Testis (tissue), 3 donors: ENCODE data around the gene LRP1B. TPM values are rescaled to one million over a fixed set of nuclear protein-coding genes. Genes with fewer than 3 reads are reported as not detected.

Experiments used
- DNase-seq: peaks from one replicate; pipeline ENCODE4 v3.0.0-alpha.2; 2019
- H3K27ac ChIP-seq, 2 donors: fragments of 200-600 bp; sonication (generic); one replicate each; pipeline ENCODE4 v1.5.1; 2019
- H3K27me3 ChIP-seq: fragments of 200-600 bp; sonication (generic); one replicate; pipeline ENCODE4 v1.5.1; 2019
- H3K36me3 ChIP-seq: fragments of 200-600 bp; sonication (generic); one replicate; pipeline ENCODE4 v1.5.1; 2017; ENCODE audit warnings: low read depth; ENCODE audit errors: missing control alignments
- H3K4me1 ChIP-seq: fragments of 200-600 bp; sonication (generic); one replicate; pipeline ENCODE4 v1.5.1; 2019
- H3K4me3 ChIP-seq, 2 donors: fragments of 200-600 bp; sonication (generic); one replicate each; pipeline ENCODE4 v1.5.1; 2017 to 2019
- H3K9me3 ChIP-seq: fragments of 200-600 bp; sonication (generic); one replicate; pipeline ENCODE4 v1.5.1; 2017
- POLR2A ChIP-seq: fragments of 450-650 bp; IDR thresholded peaks from one replicate; pipeline ENCODE4 v1.6.1; 2017; ENCODE audit warnings: antibody characterized with exemption, mild to moderate bottlenecking, moderate library complexity
- WGBS, 2 donors: methylation state at CpG; one replicate each; pipeline ENCODE4 v1.1.5; 2018; 5-methylcytosine and 5-hydroxymethylcytosine counted together
- intact Hi-C: fragments of 100-400 bp; cut with DNase I; formaldehyde crosslinking; loops from one replicate; pipeline ENCODE4 v1.15.1; 2023; ENCODE audit warnings: low total_unique reads
- polyA plus RNA-seq: library from polyadenylated mRNA; stranded (reverse); fragments of 350-450 nt; fragmentation: Illumina TruSeq; extraction: RNeasy Lipid Tissue Mini Kit (QIAGEN cat#74804); gene quantifications from one replicate; pipeline ENCODE4 v1.2.3, GENCODE V29; 2014; ENCODE audit warnings: low read depth, low replicate concordance; ENCODE audit not compliant: insufficient read depth
- total RNA-seq, 2 donors: library from RNA; depleted of rRNA; stranded (reverse); fragments of >200 nt; gene quantifications; one replicate each; pipeline ENCODE4 v1.2.3, GENCODE V29; 2016
- TF ChIP-seq, protein P1 (sequence below), 3 experiments: fragments of 450-650 bp in 2 of 3; fragments of 200-600 bp in 1 of 3; sonication (generic) in 1 of 3; IDR thresholded peaks; one replicate each; pipeline ENCODE4 v1.5.1; 2016 to 2019; ENCODE audit warnings: antibody characterized with exemption in 3 of 3, mild to moderate bottlenecking in 2 of 3, moderate library complexity in 1 of 3

Gene LRP1B
- total and polyA plus RNA-seq, 3 donors from 2014 or later: 0.79 to 1.9 (median 0.84) TPM

DNA sequence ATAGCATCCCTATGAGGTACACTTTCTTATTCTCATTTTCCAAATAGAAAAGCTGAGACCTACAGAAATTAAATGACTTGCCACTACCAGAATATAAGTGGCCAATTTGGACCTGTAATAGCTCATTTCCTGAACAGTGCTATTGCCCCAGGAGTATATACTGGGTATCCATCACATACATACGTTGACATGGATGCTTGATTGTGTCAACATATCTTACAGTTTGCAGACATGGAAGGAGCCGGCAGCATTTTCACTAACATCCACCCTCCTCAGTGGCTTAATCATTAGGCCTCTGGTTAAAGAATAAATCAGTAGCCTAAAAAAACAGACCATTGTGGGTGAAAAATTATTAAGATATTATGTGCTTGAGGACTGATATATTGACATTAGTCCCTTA is 829.3 kb downstream of the LRP1B start:
- Histone ChIP-seq H3K36me3 (no peaks in the 10 kb centered on the region), H3K27me3 (no peaks in the 10 kb centered on the region), H3K4me3 (no peak overlapping the region), H3K4me1 (no peaks in the 10 kb centered on the region), H3K27ac (no peak overlapping the region), H3K9me3 (no peaks in the 10 kb centered on the region)
- no peak for TF ChIP-seq POLR2A
- TF ChIP-seq, protein P1, sequence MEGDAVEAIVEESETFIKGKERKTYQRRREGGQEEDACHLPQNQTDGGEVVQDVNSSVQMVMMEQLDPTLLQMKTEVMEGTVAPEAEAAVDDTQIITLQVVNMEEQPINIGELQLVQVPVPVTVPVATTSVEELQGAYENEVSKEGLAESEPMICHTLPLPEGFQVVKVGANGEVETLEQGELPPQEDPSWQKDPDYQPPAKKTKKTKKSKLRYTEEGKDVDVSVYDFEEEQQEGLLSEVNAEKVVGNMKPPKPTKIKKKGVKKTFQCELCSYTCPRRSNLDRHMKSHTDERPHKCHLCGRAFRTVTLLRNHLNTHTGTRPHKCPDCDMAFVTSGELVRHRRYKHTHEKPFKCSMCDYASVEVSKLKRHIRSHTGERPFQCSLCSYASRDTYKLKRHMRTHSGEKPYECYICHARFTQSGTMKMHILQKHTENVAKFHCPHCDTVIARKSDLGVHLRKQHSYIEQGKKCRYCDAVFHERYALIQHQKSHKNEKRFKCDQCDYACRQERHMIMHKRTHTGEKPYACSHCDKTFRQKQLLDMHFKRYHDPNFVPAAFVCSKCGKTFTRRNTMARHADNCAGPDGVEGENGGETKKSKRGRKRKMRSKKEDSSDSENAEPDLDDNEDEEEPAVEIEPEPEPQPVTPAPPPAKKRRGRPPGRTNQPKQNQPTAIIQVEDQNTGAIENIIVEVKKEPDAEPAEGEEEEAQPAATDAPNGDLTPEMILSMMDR (IDR thresholded peaks at IDR 0.05): no peak
- no peak for DNase-seq
- 92 to 93% methylated on average over 2 of the region's 2 CpGs for WGBS, 2 donors
- intact Hi-C loops: no loop called here

DNA sequence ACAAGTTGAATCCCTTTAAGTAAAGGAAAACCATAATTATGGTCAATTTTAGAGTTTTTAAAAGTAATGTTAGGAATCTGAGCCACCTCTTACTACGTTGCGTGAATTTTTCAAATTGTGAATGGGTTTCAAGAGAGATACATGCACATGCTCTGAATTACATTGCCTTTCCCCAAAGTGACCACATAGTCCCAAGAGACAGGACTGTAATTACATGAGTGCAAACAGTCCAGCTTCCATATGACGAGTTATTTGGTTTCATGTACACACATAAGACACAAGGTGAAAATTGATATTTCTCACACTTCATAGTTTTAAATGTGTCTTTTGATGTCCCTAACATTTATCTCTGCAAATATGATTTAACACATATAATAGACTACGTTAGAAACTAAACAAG is 850.8 kb downstream of the LRP1B start:
- Histone ChIP-seq H3K27ac (no peak overlapping the region), H3K4me1 (no peaks in the 10 kb centered on the region), H3K27me3 (no peaks in the 10 kb centered on the region), H3K4me3 (no peak overlapping the region), H3K36me3 (no peaks in the 10 kb centered on the region), H3K9me3 (no peaks in the 10 kb centered on the region)
- TF ChIP-seq, protein P1 (IDR thresholded peaks at IDR 0.05): no peak
- TF ChIP-seq POLR2A: no peak
- no peak for DNase-seq
- 89 to 97% methylated on average over 4 of the region's 4 CpGs for WGBS, 2 donors
- intact Hi-C loops: no loop called here

DNA sequence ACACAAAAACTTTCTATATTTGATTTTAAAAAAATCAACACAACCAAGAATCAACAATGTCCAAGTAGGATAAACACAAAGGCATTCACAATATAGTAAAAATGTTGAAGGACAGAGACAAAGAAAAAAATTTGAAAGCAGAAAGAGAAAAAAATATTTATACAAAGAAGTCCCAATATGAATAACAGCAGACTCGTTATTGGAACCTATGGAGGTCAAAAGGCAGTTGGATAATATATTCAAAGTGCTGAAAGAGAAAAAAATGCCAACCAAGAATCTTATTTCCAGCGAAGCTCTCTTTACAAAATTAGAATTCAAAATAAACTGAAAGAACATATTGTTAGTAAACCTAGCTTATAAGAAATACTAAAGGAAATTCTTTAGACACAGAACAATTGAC is 859.5 kb downstream of the LRP1B start:
- Histone ChIP-seq H3K4me3 (no peak overlapping the region), H3K9me3 (no peaks in the 10 kb centered on the region), H3K27me3 (no peaks in the 10 kb centered on the region), H3K36me3 (no peaks in the 10 kb centered on the region), H3K4me1 (no peaks in the 10 kb centered on the region), H3K27ac (no peak overlapping the region)
- 86 to 87% methylated on average over 2 of the region's 2 CpGs for WGBS, 2 donors
- intact Hi-C loops: no loop called here
- no peak for DNase-seq
- TF ChIP-seq, protein P1 (IDR thresholded peaks at IDR 0.05): no peak
- TF ChIP-seq POLR2A: no peak

DNA sequence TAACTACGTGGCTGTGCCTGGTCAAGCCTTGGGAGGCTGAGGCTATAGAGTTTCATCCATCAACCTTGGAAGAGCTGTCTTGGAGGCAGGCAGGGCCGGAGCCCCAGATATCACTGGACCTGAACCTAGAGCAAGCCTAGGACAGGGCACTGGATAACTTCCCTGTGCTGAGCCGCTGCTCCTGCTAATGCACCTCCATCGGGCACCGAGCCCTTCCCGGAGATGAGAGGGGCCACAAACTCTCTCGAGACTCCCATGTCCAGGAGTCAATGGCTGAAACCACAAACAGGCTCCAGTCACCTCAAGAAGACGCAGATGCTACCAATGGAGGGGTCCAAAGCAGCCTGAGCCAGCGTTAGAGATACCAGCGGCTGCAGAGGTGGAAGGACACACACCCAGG is 866.0 kb downstream of the LRP1B start:
- Histone ChIP-seq H3K36me3 (no peaks in the 10 kb centered on the region), H3K27ac (no peak overlapping the region), H3K4me1 (no peaks in the 10 kb centered on the region), H3K4me3 (no peak overlapping the region), H3K27me3 (no peaks in the 10 kb centered on the region), H3K9me3 (no peaks in the 10 kb centered on the region)
- no peak for TF ChIP-seq POLR2A
- TF ChIP-seq, protein P1 (IDR thresholded peaks at IDR 0.05): no peak
- intact Hi-C loops: no loop called here
- 43 to 72% methylated on average over 2 to 10 of the region's 10 CpGs for WGBS, 2 donors
- DNase-seq: no peak

DNA sequence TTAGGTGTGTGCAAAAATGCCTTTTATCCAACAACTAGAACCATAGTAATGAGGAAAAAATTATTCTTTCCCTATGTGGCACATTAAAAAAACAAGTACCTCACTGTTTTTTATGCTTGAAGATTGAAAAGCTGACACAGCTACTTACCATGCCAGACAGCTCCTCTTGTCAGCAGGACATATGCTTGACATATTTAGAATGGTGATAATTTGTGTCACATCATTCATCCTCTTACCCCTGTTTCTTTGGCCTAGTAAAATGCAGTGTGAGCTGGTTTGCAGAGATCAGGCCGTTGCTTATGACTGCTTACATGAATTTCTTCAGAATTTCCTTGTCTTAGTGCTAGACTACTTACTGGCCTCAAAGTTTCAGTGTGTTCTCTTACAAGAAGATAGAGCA is 869.9 kb downstream of the LRP1B start:
- Histone ChIP-seq H3K27ac (no peak overlapping the region), H3K36me3 (no peaks in the 10 kb centered on the region), H3K27me3 (no peaks in the 10 kb centered on the region), H3K4me1 (no peaks in the 10 kb centered on the region), H3K9me3 (no peaks in the 10 kb centered on the region), H3K4me3 (no peak overlapping the region)
- 57 to 67% methylated on average over 1 of the region's 1 CpG for WGBS, 2 donors
- intact Hi-C loops: no loop called here
- DNase-seq: no peak
- TF ChIP-seq, protein P1 (IDR thresholded peaks at IDR 0.05): no peak
- TF ChIP-seq POLR2A: no peak
